OCI-LY1 (cell line): ENCODE data around the gene CDH23.
A peak's percentile ranks its signal among the peaks of the same experiment; 100 is the strongest.

Experiments used
- H2AFZ ChIP-seq: fragments of 200-600 bp; sonication (generic), shearing (Covaris generic); 2 replicates; pipeline ENCODE4 v1.6.0; 2014; ENCODE audit warnings: antibody characterized with exemption, mild to moderate bottlenecking, low read length
- H3F3A ChIP-seq: fragments of 200-600 bp; sonication (generic), shearing (Covaris generic); 2 replicates; pipeline ENCODE4 v1.6.0; 2014; ENCODE audit warnings: mild to moderate bottlenecking, antibody characterized with exemption, low read length, moderate library complexity; ENCODE audit not compliant: insufficient read depth
- H3K27ac ChIP-seq: fragments of 200-600 bp; sonication (generic); 2 replicates; pipeline ENCODE4 v1.5.1; 2014; ENCODE audit warnings: low read length, mixed run types, mild to moderate bottlenecking, low read depth; ENCODE audit not compliant: poor library complexity, severe bottlenecking
- H3K27me3 ChIP-seq: fragments of 200-600 bp; sonication (generic); 2 replicates; pipeline ENCODE4 v1.6.0; 2014; ENCODE audit warnings: antibody characterized with exemption, mild to moderate bottlenecking, low read length, moderate library complexity; ENCODE audit not compliant: insufficient read depth
- H3K36me3 ChIP-seq: fragments of 200-600 bp; sonication (generic); 2 replicates; pipeline ENCODE4 v1.6.1; 2014; ENCODE audit warnings: mild to moderate bottlenecking, antibody characterized with exemption, low read length, moderate library complexity, mixed read lengths; ENCODE audit not compliant: insufficient read depth
- H3K4me1 ChIP-seq: fragments of 200-600 bp; sonication (generic); 2 replicates; pipeline ENCODE4 v1.5.1; 2014; ENCODE audit warnings: mild to moderate bottlenecking, low read length, moderate library complexity; ENCODE audit not compliant: insufficient read depth, severe bottlenecking
- H3K4me2 ChIP-seq: fragments of 200-600 bp; sonication (generic), shearing (Covaris generic); 2 replicates; pipeline ENCODE4 v1.6.1; 2014; ENCODE audit warnings: low read length
- H3K4me3 ChIP-seq: fragments of 200-600 bp; sonication (generic); 2 replicates; pipeline ENCODE4 v1.5.1; 2014; ENCODE audit warnings: low read length, low read depth, mild to moderate bottlenecking, mixed read lengths; ENCODE audit not compliant: poor library complexity, severe bottlenecking
- H3K79me2 ChIP-seq: fragments of 200-600 bp; shearing (Covaris generic); 2 replicates; pipeline ENCODE4 v1.6.1; 2016; ENCODE audit warnings: mixed run types, low read length, mixed read lengths; ENCODE audit not compliant: insufficient read depth
- H3K9ac ChIP-seq: fragments of 200-600 bp; sonication (generic), shearing (Covaris generic); 2 replicates; pipeline ENCODE4 v1.6.1; 2014; ENCODE audit warnings: mild to moderate bottlenecking, low read length, mixed read lengths
- H3K9me2 ChIP-seq: fragments of 200-600 bp; sonication (generic), shearing (Covaris generic); 2 replicates; pipeline ENCODE4 v1.6.1; 2014; ENCODE audit warnings: low read depth, mild to moderate bottlenecking, low read length, mixed read lengths
- H3K9me3 ChIP-seq: fragments of 200-600 bp; shearing (Covaris generic); 2 replicates; pipeline ENCODE4 v1.6.1; 2014; ENCODE audit warnings: low read length, mixed read lengths
- H4K20me1 ChIP-seq: fragments of 200-600 bp; sonication (generic), shearing (Covaris generic); 2 replicates; pipeline ENCODE4 v1.6.0; 2016; ENCODE audit warnings: mild to moderate bottlenecking, low read length; ENCODE audit not compliant: insufficient read depth
- EZH2 ChIP-seq: fragments of 200-600 bp; sonication (generic), shearing (Covaris generic); IDR thresholded peaks from 2 replicates; pipeline ENCODE4 v1.8.0; 2017; ENCODE audit warnings: borderline replicate concordance, mixed run types, mild to moderate bottlenecking, antibody characterized with exemption, low read length, moderate library complexity, mixed read lengths
- TF ChIP-seq, protein P1 (sequence below): fragments of 200-600 bp; sonication (generic), shearing (Covaris generic); IDR thresholded peaks from 2 replicates; pipeline ENCODE4 v1.5.1; 2017; ENCODE audit warnings: mild to moderate bottlenecking, antibody characterized with exemption, low read length, moderate library complexity, mixed read lengths

The CDH23 gene

DNA sequence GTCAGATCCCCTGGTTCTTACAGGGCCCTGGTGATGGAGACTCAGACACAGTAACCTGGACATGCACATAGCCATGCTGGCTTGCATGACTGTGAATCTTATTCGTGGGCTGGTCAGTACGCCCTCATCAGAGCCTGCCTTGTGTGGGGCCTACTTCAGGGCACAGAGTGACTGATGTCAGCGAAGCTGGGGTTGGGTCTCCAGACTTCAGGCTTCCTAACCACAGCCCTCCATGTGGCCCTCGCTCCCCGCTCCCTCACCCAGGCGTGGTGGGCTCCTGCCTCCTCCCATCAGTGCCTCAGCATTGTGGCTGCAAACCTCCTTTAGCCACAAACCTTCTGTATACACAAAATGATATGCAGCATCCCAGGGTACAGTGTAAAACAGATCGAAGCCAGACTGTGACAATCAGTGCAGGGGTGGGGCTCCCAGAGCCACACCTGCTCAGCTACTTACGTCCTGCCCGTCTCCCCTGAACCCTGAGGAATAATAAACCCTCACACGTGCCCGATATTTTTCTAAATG lies 329.9 kb downstream of the CDH23 start:
- peak overlapping the region; percentile 8 for H3K4me3 ChIP-seq
- peak overlapping the region; percentile 38; the same call in 1 of the 2 replicates for H3K9ac ChIP-seq
- peak overlapping the region; percentile 55; the same call in 1 of the 2 replicates for H3K4me2 ChIP-seq
- TF ChIP-seq EZH2, result no peak
- TF ChIP-seq, protein P1, sequence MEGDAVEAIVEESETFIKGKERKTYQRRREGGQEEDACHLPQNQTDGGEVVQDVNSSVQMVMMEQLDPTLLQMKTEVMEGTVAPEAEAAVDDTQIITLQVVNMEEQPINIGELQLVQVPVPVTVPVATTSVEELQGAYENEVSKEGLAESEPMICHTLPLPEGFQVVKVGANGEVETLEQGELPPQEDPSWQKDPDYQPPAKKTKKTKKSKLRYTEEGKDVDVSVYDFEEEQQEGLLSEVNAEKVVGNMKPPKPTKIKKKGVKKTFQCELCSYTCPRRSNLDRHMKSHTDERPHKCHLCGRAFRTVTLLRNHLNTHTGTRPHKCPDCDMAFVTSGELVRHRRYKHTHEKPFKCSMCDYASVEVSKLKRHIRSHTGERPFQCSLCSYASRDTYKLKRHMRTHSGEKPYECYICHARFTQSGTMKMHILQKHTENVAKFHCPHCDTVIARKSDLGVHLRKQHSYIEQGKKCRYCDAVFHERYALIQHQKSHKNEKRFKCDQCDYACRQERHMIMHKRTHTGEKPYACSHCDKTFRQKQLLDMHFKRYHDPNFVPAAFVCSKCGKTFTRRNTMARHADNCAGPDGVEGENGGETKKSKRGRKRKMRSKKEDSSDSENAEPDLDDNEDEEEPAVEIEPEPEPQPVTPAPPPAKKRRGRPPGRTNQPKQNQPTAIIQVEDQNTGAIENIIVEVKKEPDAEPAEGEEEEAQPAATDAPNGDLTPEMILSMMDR, result no peak
- no peaks in the 10 kb centered on the region for H3K79me2 ChIP-seq
- no peaks in the 10 kb centered on the region for H3F3A ChIP-seq
- no peak overlapping the region for H2AFZ ChIP-seq
- peaks cover 43% of the 10 kb centered on the region for H3K4me1 ChIP-seq
- H3K27ac ChIP-seq, result peak overlapping the region; percentile 97
- H3K9me3 ChIP-seq, result no peaks in the 10 kb centered on the region
- no peaks in the 10 kb centered on the region for H3K36me3 ChIP-seq
- H3K27me3 ChIP-seq, result no peaks in the 10 kb centered on the region
- no peaks in the 10 kb centered on the region for H4K20me1 ChIP-seq
- H3K9me2 ChIP-seq, result no peaks in the 10 kb centered on the region

DNA sequence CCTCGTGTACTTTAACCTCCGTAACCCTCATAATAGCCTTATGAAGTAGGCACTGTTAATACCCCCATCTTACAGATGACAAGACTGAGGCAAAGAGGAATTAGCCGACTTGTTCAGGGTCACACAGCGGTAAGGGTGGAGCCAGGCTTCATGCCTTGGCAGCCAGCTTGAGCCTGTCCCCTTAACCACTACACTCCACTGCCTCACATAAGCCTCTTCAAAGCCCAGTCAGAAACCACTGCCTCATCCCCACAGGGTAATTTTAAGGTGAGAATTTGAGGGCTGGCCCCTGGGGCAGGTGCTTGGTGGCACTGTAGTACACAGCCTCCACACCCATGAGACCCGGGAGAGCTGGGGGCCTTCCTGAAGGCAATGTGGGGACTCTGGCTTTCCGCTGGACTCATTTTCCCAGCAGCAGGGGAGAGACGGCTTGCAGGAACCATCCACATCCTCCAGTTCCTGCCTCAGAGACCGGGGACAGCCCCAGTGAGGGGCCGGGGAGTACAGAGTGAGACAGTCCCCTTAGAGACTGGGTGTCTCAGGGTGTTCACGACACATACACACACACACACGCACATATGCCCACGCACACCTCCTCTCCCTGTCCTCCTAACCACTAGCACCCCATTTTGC lies 330.5 kb downstream of the CDH23 start:
- peak overlapping the region; percentile 55 for H3K4me2 ChIP-seq
- peaks cover 43% of the 10 kb centered on the region for H3K4me1 ChIP-seq
- H3K4me3 ChIP-seq, result peak overlapping the region; percentile 17
- H3K9me2 ChIP-seq, result no peaks in the 10 kb centered on the region
- H4K20me1 ChIP-seq, result no peaks in the 10 kb centered on the region
- no peak overlapping the region for H2AFZ ChIP-seq
- no peak for TF ChIP-seq EZH2
- TF ChIP-seq, protein P1, result no peak
- no peaks in the 10 kb centered on the region for H3F3A ChIP-seq
- peak overlapping the region; percentile 97 for H3K27ac ChIP-seq
- peak overlapping the region; percentile 57 for H3K9ac ChIP-seq
- H3K27me3 ChIP-seq, result no peaks in the 10 kb centered on the region
- no peaks in the 10 kb centered on the region for H3K36me3 ChIP-seq
- no peaks in the 10 kb centered on the region for H3K9me3 ChIP-seq
- no peaks in the 10 kb centered on the region for H3K79me2 ChIP-seq

DNA sequence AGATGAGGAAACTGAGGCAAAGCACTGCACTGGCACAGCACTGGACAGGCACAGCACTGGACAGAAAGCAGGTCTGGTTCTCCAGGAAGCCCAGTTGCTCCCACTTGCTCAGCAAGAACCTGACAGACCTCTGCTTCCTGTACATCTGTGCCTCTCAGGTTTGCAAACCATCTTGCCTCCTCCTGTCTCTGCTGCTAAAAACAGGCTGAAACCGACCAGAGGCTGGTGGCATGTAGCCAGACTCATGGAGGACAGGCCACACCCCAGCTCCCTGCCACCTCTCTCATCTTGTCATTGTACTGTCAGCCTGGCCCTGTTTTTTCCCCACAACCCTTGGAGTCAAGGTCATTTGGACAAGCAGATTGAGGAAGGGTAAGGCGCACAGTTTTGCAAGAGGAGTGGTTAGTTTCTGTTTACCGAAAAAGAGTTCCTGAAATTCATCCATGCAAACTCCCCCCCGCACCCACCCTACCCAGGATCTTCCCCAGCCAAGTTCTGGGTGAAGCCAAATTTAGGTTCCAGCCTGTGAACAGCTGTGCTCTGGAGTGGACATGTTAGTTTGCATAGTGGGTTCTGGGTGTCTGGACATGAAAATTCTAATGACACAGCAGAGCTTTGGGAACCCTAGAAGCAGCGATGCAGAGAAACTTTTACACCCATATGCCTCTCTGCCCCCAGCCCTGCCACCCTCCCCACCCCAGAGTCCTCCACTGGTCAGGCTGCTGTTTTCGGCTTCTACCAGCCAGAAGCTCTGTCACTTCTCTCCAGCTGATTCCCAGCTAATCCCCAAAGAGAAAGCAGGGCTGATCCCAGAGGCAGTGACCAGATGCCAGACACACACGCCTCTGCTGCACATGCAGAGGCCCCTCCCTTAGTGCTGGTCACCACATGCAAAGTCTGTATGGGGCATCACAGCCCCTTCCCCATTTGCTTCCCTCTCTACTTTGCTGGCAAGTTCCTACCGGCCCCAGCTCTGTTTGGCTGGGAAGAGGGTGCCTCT lies 331.3 kb downstream of the CDH23 start:
- no peaks in the 10 kb centered on the region for H3F3A ChIP-seq
- TF ChIP-seq EZH2, result no peak
- TF ChIP-seq, protein P1, result no peak
- peak overlapping the region; percentile 55 for H3K4me2 ChIP-seq
- H4K20me1 ChIP-seq, result no peaks in the 10 kb centered on the region
- H3K9ac ChIP-seq, result peak overlapping the region; percentile 57
- peaks cover 43% of the 10 kb centered on the region for H3K4me1 ChIP-seq
- H2AFZ ChIP-seq, result no peak overlapping the region
- H3K9me2 ChIP-seq, result no peaks in the 10 kb centered on the region
- peak overlapping the region; percentile 17 for H3K4me3 ChIP-seq
- no peaks in the 10 kb centered on the region for H3K79me2 ChIP-seq
- H3K36me3 ChIP-seq, result no peaks in the 10 kb centered on the region
- H3K27me3 ChIP-seq, result 0 out of 2 replicates have a peak, but pooled peaks cover 3% of the 10 kb centered on the region
- peak overlapping the region; percentile 97 for H3K27ac ChIP-seq
- H3K9me3 ChIP-seq, result no peaks in the 10 kb centered on the region
